H1 (cell line): ENCODE data around the gene CACNA1C. TPM values are rescaled to one million over a fixed set of nuclear protein-coding genes. Genes with fewer than 3 reads are reported as not detected.

Source experiments
- CTCF ChIA-PET: fragments of 300-600 bp; sonication (Branson Sonifier 250); formaldehyde crosslinking; loops from one replicate; lab custom pipeline; 2021; ENCODE audit not compliant: partially characterized antibody; lab: Charles Lee
- POLR2A ChIA-PET: fragments of 300-600 bp; sonication (Branson Sonifier 250); formaldehyde crosslinking; loops from one replicate; lab custom pipeline; 2021; ENCODE audit warnings: inconsistent platforms; ENCODE audit not compliant: partially characterized antibody; lab: Charles Lee
- DNase-seq, 2 experiments: peaks; one replicate each; pipeline versions ENCODE4 v3.0.0 to v3.0.0-alpha.2; 2010 to 2022; ENCODE audit warnings: low spot score in 2 of 2, low read depth in 1 of 2, mixed read lengths in 1 of 2
- FAIRE-seq: peaks from 2 replicates; lab custom pipeline; 2011; peaks lifted over from hg19 to GRCh38; lab: Jason Lieb, UNC
- H2AFZ ChIP-seq: 2 replicates; pipeline ENCODE4 v1.8.1; 2012; ENCODE audit warnings: low read length, inconsistent platforms
- H2AK5ac ChIP-seq: 2 replicates; pipeline ENCODE4 v1.6.1; 2013; ENCODE audit warnings: low read depth, low read length
- H2BK120ac ChIP-seq: replicated peaks from 2 replicates; pipeline ENCODE3; 2013; ENCODE audit warnings: low read depth, low read length, inconsistent platforms
- H2BK12ac ChIP-seq: 2 replicates; pipeline ENCODE4 v1.6.1; 2013; ENCODE audit warnings: low read depth, low read length
- H2BK15ac ChIP-seq: 2 replicates; pipeline ENCODE4 v1.6.1; 2013; ENCODE audit warnings: low read length
- H2BK20ac ChIP-seq: 2 replicates; pipeline ENCODE4 v1.6.1; 2013; ENCODE audit warnings: low read length
- H2BK5ac ChIP-seq: 2 replicates; pipeline ENCODE4 v1.6.1; 2013; ENCODE audit warnings: low read depth, low read length
- H3K14ac ChIP-seq: 2 replicates; pipeline ENCODE4 v1.6.1; 2013; ENCODE audit warnings: inconsistent platforms; ENCODE audit not compliant: insufficient read length
- H3K18ac ChIP-seq: 2 replicates; pipeline ENCODE4 v1.6.1; 2013; ENCODE audit warnings: low read length; ENCODE audit errors: extremely low read depth
- H3K23ac ChIP-seq: 2 replicates; pipeline ENCODE4 v1.6.1; 2013; ENCODE audit warnings: inconsistent platforms; ENCODE audit not compliant: insufficient read length
- H3K23me2 ChIP-seq: 2 replicates; pipeline ENCODE4 v1.6.1; 2013; ENCODE audit warnings: low read depth, low read length
- H3K27ac ChIP-seq: 2 replicates; pipeline ENCODE4 v1.6.1; 2011; ENCODE audit warnings: low read depth, low read length, inconsistent platforms
- H3K27me3 ChIP-seq, 4 experiments: replicated peaks in 1 of 4; 1 replicate in 1 of 4; 2 replicates in 3 of 4; pipeline versions ENCODE4 v1.6.1 to v1.8.1; 2011 to 2013; ENCODE audit warnings: low read length in 3 of 4, mild to moderate bottlenecking in 3 of 4, inconsistent platforms in 2 of 4, mixed read lengths in 2 of 4, moderate library complexity in 1 of 4; ENCODE audit not compliant: control insufficient read depth in 3 of 4, insufficient read depth in 3 of 4; ENCODE audit errors: extremely low read depth in 1 of 4
- H3K36me3 ChIP-seq, 4 experiments: 2 replicates each; pipeline versions ENCODE4 v1.6.1 to v1.8.1; 2011 to 2013; ENCODE audit warnings: mild to moderate bottlenecking in 4 of 4, low read length in 3 of 4, moderate library complexity in 2 of 4, control low read depth in 1 of 4, inconsistent platforms in 1 of 4; ENCODE audit not compliant: insufficient read depth in 4 of 4, control insufficient read depth in 2 of 4
- H3K4ac ChIP-seq: replicated peaks from 2 replicates; pipeline ENCODE3; 2013; ENCODE audit warnings: low read length, low read depth, mixed read lengths, inconsistent platforms; ENCODE audit not compliant: insufficient read length
- H3K4me1 ChIP-seq, 4 experiments: replicated peaks in 1 of 4; 1 replicate in 1 of 4; 2 replicates in 3 of 4; pipeline versions ENCODE4 v1.6.1 to v1.8.1; 2011 to 2013; ENCODE audit warnings: low read length in 3 of 4, inconsistent platforms in 2 of 4, mixed read lengths in 1 of 4; ENCODE audit not compliant: insufficient read depth in 4 of 4, control insufficient read depth in 3 of 4
- H3K4me2 ChIP-seq, 2 experiments: 2 replicates each; pipeline versions ENCODE4 v1.6.1 to v1.8.1; 2011 to 2013; ENCODE audit warnings: low read depth in 2 of 2, low read length in 2 of 2, control low read depth in 1 of 2, inconsistent platforms in 1 of 2, mild to moderate bottlenecking in 1 of 2; ENCODE audit not compliant: insufficient read depth in 1 of 2
- H3K4me3 ChIP-seq, 4 experiments: fragments of 200-600, 300-600 bp in 1 of 4; sonication (generic), shearing (Covaris generic), sonication (Bioruptor Twin) in 1 of 4; 2 replicates each; pipeline versions ENCODE4 v1.5.1 to v1.8.1; 2011 to 2016; ENCODE audit warnings: low read length in 4 of 4, low read depth in 3 of 4, control low read depth in 2 of 4, inconsistent platforms in 2 of 4, mild to moderate bottlenecking in 2 of 4, mixed read lengths in 1 of 4, moderate library complexity in 1 of 4; ENCODE audit not compliant: insufficient read depth in 2 of 4; ENCODE audit errors: extremely low read depth in 1 of 4
- H3K56ac ChIP-seq: replicated peaks from 2 replicates; pipeline ENCODE3; 2013; ENCODE audit warnings: low read depth, mild to moderate bottlenecking, mixed read lengths, low read length, inconsistent platforms; ENCODE audit not compliant: insufficient read length
- H3K79me1 ChIP-seq: 2 replicates; pipeline ENCODE4 v1.6.1; 2013; ENCODE audit warnings: low read depth, low read length, control low read depth
- H3K79me2 ChIP-seq, 2 experiments: 2 replicates each; pipeline versions ENCODE4 v1.6.1 to v1.8.1; 2012 to 2013; ENCODE audit warnings: low read length in 2 of 2, mild to moderate bottlenecking in 2 of 2, inconsistent platforms in 1 of 2; ENCODE audit not compliant: insufficient read depth in 2 of 2, control insufficient read depth in 1 of 2
- H3K9ac ChIP-seq, 4 experiments: replicated peaks in 1 of 4; 1 replicate in 1 of 4; 2 replicates in 3 of 4; pipeline versions ENCODE4 v1.6.1 to v1.8.1; 2011 to 2013; ENCODE audit warnings: low read depth in 3 of 4, low read length in 3 of 4, control low read depth in 2 of 4, mild to moderate bottlenecking in 2 of 4, moderate library complexity in 2 of 4, inconsistent platforms in 1 of 4; ENCODE audit errors: extremely low read depth in 1 of 4
- H3K9me3 ChIP-seq, 2 experiments: 2 replicates each; pipeline versions ENCODE4 v1.6.1 to v1.8.1; 2012 to 2013; ENCODE audit warnings: mild to moderate bottlenecking in 2 of 2, moderate library complexity in 2 of 2, control low read depth in 1 of 2, inconsistent platforms in 1 of 2, low read depth in 1 of 2, low read length in 1 of 2, mixed read lengths in 1 of 2; ENCODE audit not compliant: insufficient read depth in 2 of 2
- H4K20me1 ChIP-seq, 2 experiments: replicated peaks in 1 of 2; 2 replicates each; pipeline versions ENCODE3 to v1.8.1; 2011 to 2013; ENCODE audit warnings: inconsistent platforms in 2 of 2, low read length in 2 of 2, mild to moderate bottlenecking in 1 of 2; ENCODE audit not compliant: insufficient read depth in 2 of 2, control insufficient read depth in 1 of 2
- H4K5ac ChIP-seq: 2 replicates; pipeline ENCODE4 v1.6.1; 2013; ENCODE audit warnings: low read length, low read depth, mixed read lengths, inconsistent platforms; ENCODE audit not compliant: insufficient read length
- H4K8ac ChIP-seq: 2 replicates; pipeline ENCODE4 v1.8.0; 2013; ENCODE audit warnings: mild to moderate bottlenecking, moderate library complexity, low read length, inconsistent platforms; ENCODE audit not compliant: insufficient read depth; ENCODE audit errors: extremely low read depth
- H4K91ac ChIP-seq: replicated peaks from 2 replicates; pipeline ENCODE3; 2013; ENCODE audit warnings: low read length, mixed read lengths, inconsistent platforms; ENCODE audit not compliant: insufficient read length
- MAFK ChIP-seq: IDR thresholded peaks from 2 replicates; pipeline ENCODE4 v1.6.1; 2012; ENCODE audit warnings: low read depth, mild to moderate bottlenecking, improper control_type of control experiment, low read length
- POLR2A ChIP-seq, 2 experiments: IDR thresholded peaks; 1 replicate in 1 of 2; 2 replicates in 1 of 2; pipeline ENCODE4 v1.6.1; 2011; ENCODE audit warnings: low read depth in 2 of 2, low read length in 2 of 2, mild to moderate bottlenecking in 2 of 2; ENCODE audit errors: control extremely low read depth in 1 of 2
- WGBS, 2 experiments: shearing (Covaris generic) in 1 of 2; methylation state at CpG; one replicate each; pipeline versions ENCODE4 v1.1.6 to v1.1.7; 2013 to 2015; ENCODE audit warnings: low lambda C conversion rate in 2 of 2, mixed read lengths in 2 of 2, inconsistent platforms in 1 of 2, low coverage in 1 of 2, missing lambda C conversion rate in 1 of 2; ENCODE audit not compliant: insufficient replicate concordance in 2 of 2, insufficient coverage in 1 of 2, insufficient read length in 1 of 2; ENCODE audit errors: extremely low coverage in 1 of 2, missing lambda C conversion rate in 1 of 2; 5-methylcytosine and 5-hydroxymethylcytosine counted together
- polyA plus RNA-seq, 7 experiments: library from polyadenylated mRNA; depleted of rRNA in 3 of 7; stranded (reverse) in 5 of 7; unstranded in 2 of 7; fragments of >200 nt in 5 of 7; fragments of 200-250 nt in 2 of 7; gene quantifications; 1 replicate in 5 of 7; 2 replicates in 1 of 7; 4 replicates in 1 of 7; pipeline versions ENCODE4 v1.2.1 to v1.2.3, GENCODE V29; 2011 to 2013; ENCODE audit warnings: missing spikeins in 2 of 7, mixed read lengths in 2 of 7
- total RNA-seq: library from RNA; stranded (reverse); fragmentation: NEBNext Ultra II Directional; extraction: Animal tissue kit (Norgen Biotek cat#: 25700); gene quantifications from 2 replicates; pipeline ENCODE4 v1.2.1, GENCODE V29; 2021
- TF ChIP-seq, protein P1 (sequence below), 3 experiments: IDR thresholded peaks; 1 replicate in 2 of 3; 2 replicates in 1 of 3; pipeline versions ENCODE4 v1.5.1 to v1.6.1; 2011; ENCODE audit warnings: low read length in 3 of 3, mild to moderate bottlenecking in 3 of 3, inconsistent platforms in 2 of 3, low read depth in 1 of 3, moderate library complexity in 1 of 3; ENCODE audit not compliant: insufficient read depth in 1 of 3; ENCODE audit errors: control extremely low read depth in 1 of 3

The CACNA1C gene
- total and polyA plus RNA-seq, 2 of the 8 experiments (the other 6 are each of a cell fraction or from before 2014, with no cell fraction given), result 1.3 TPM

DNA sequence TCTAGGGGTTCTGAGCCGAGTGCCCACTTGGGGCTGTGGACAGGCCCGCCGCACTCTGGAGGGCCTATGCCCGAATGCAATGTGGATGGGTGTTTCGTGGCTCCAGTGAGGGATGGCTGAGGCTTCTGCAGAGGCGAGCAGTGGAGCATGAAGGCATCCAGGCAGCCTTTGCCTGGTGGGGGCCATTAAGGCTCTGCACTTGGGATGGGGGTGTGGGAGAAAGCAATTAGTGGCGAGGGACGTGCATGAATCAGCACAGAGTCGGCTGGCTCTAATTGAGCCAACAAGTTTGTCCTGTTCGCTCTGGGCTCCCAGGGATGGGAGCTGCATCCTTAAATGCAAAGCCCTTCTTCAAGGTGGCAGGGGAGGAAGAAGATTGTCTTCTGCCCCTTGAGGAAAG is 395.1 kb downstream of the CACNA1C start:
- Histone ChIP-seq H3K27ac (no peak overlapping the region), H3K18ac (no peak overlapping the region), H4K5ac (no peak overlapping the region), H3K36me3 (no peaks in the 10 kb centered on the region), H3K4me2 (no peak overlapping the region), H2BK20ac (no peak overlapping the region), H2BK120ac (no peak overlapping the region), H3K4ac (no peak overlapping the region), H3K9me3 (no peaks in the 10 kb centered on the region), H3K56ac (no peak overlapping the region), H4K8ac (no peak overlapping the region), H4K91ac (no peak overlapping the region), H3K23me2 (peaks cover 10% of the 10 kb centered on the region; the same call in 1 of the 2 replicates), H3K27me3 (no peaks in the 10 kb centered on the region), H2BK15ac (no peak overlapping the region), H2BK12ac (no peak overlapping the region), H2AFZ (no peak overlapping the region), H3K79me1 (no peaks in the 10 kb centered on the region), H3K9ac (no peak overlapping the region), H4K20me1 (no peaks in the 10 kb centered on the region), H3K4me3 (no peak overlapping the region), H3K23ac (no peak overlapping the region), H3K79me2 (no peaks in the 10 kb centered on the region), H3K14ac (no peak overlapping the region), H2BK5ac (no peak overlapping the region), H3K4me1 (no peaks in the 10 kb centered on the region), H2AK5ac (no peak overlapping the region)
- CTCF ChIA-PET, result interaction anchor here (0.7 kb wide), 1 partner anchor 140 kb away, joined by 3 read pairs; no protein-coding TSS in a partner anchor
- FAIRE-seq (no peak), DNase-seq (no peak)
- WGBS, 2 experiments, result 87% methylated on average over 10 of the region's 10 CpGs; no CpG with 5 or more reads in 1 of the 2 experiments
- POLR2A ChIA-PET, result no interaction called here
- TF ChIP-seq POLR2A (IDR thresholded peaks at IDR 0.05; ENCODE audit: control extremely low read depth in 1 of 2, low read depth in 2 of 2, low read length in 2 of 2) (no peak), MAFK (no peak)
- TF ChIP-seq, protein P1, sequence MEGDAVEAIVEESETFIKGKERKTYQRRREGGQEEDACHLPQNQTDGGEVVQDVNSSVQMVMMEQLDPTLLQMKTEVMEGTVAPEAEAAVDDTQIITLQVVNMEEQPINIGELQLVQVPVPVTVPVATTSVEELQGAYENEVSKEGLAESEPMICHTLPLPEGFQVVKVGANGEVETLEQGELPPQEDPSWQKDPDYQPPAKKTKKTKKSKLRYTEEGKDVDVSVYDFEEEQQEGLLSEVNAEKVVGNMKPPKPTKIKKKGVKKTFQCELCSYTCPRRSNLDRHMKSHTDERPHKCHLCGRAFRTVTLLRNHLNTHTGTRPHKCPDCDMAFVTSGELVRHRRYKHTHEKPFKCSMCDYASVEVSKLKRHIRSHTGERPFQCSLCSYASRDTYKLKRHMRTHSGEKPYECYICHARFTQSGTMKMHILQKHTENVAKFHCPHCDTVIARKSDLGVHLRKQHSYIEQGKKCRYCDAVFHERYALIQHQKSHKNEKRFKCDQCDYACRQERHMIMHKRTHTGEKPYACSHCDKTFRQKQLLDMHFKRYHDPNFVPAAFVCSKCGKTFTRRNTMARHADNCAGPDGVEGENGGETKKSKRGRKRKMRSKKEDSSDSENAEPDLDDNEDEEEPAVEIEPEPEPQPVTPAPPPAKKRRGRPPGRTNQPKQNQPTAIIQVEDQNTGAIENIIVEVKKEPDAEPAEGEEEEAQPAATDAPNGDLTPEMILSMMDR (IDR thresholded peaks at IDR 0.05; ENCODE audit: control extremely low read depth in 1 of 3, insufficient read depth in 1 of 3, low read depth in 1 of 3, low read length in 3 of 3), result no peak
